GM21367 (cell line): ENCODE results near the gene NBPF20.
"Not testable (repeated sequence)": the region's sequence is repeated elsewhere in the genome, so short reads cannot be mapped to it uniquely, and the experiment has no call there.

Experiments used
- ATAC-seq: cut with Tn5 transposase; IDR thresholded peaks from one replicate; pipeline ENCODE4 v1.9.1; 2021; ENCODE audit not compliant: unreplicated experiment

The NBPF20 gene, protein sequence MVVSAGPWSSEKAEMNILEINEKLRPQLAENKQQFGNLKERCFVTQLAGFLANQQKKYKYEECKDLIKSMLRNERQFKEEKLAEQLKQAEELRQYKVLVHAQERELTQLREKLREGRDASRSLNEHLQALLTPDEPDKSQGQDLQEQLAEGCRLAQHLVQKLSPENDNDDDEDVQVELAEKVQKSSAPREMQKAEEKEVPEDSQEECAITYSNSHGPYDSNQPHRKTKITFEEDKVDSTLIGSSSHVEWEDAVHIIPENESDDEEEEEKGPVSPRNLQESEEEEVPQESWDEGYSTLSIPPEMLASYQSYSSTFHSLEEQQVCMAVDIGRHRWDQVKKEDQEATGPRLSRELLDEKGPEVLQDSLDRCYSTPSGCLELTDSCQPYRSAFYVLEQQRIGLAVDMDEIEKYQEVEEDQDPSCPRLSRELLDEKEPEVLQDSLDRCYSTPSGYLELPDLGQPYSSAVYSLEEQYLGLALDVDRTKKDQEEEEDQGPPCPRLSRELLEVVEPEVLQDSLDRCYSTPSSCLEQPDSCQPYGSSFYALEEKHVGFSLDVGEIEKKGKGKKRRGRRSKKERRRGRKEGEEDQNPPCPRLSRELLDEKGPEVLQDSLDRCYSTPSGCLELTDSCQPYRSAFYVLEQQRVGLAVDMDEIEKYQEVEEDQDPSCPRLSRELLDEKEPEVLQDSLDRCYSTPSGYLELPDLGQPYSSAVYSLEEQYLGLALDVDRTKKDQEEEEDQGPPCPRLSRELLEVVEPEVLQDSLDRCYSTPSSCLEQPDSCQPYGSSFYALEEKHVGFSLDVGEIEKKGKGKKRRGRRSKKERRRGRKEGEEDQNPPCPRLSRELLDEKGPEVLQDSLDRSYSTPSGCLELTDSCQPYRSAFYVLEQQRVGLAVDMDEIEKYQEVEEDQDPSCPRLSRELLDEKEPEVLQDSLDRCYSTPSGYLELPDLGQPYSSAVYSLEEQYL (N-terminal part only)

DNA sequence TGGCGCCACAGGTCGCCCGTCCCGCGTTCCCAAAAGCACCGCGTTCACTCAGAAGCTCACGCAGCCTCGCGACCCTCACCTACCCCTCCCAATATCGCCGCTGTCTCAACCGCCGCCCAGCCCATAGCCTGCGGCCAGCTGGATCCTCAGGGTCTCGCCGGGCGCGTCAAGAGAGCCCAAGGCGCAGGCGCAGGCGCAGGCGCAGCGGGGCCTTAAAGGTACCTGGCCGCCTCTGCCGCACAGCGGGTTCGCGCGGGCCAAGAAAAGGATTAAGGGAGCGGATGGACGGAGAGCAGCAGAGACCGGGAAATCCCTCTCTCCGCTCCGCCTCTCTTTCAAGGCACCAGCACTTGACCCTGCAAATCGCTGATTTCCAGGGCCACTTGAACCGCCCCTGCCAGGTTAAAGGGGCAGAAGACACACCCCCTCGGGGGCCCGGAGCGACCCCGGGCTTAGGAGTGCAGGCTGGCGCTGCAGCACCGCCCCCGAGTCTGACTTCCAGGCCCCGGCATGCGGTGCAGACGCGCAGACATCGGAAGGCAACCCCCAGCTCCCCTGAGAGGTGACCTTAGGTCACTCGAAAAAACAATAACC, at the start of gene NBPF20:
Gene NBPF20 (minus strand): TSS at position 168 of the 594 bp plus-strand sequence. CDS start 20,331 bp downstream, outside the sequence.
- peak; percentile 93 for ATAC-seq

DNA sequence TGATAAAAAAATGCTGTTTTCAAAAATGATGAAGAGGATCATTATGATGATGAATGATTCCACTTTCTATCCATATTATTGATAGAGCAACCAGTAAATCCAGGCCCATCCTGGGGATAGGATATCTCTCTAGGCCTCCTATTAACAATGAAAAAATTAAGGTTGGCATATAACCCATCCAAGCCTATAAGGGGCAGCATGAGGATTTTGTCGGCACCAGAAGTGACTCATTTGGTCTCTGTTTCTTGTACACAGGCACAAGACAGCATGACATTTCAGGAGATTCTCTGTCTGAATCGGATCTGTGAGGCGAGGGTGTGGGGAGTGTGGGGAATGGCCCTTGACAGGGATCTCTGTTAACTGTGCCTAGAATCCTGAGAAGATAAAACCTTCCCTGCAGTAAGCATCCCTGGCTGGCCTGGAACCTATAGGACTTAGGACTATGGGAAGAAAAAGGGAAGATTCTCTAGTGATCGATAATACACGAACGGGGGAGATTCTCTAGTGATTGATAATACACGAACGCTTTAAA, 49.5 kb upstream of the NBPF20 start:
- ATAC-seq, result not testable (repeated sequence)

DNA sequence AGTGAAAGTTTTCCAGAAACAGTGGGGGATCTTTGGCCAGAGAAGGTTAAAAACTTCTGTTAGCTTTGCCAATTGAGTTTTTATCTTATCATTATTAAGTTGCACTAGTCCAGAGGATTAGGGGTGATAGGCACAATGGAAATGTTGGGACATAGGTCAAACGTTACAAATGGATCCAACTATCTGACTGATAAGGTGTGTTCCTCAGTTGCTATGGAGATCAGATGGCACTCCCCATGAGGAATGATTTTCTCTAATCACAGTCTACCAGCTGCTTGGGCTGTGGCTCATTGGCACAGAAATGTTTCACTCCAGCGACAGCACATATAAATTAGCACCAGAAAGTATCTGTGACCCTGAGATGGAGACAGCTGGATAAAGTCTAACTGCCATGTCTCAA, 47.3 kb upstream of the NBPF20 start:
- ATAC-seq, result not testable (repeated sequence)

DNA sequence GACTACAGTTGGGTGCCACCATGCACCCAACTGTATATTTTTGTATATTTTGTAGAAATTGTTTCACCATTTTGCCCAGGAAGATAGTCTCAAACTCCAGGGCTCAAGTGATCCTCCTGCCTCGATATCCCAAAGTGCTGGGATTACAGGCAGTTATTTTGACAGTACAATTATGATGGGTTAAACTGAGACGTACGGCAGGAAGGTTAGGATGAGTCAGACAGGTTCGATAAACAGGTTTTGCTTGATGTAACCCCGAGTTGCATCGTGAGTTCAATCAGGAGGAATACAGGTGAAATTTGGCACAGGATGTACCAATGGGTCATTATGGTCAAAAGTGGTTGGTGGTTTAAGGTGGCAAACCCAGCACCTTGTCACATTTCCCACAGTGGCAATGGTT, 46.0 kb upstream of the NBPF20 start:
- not testable (repeated sequence) for ATAC-seq

DNA sequence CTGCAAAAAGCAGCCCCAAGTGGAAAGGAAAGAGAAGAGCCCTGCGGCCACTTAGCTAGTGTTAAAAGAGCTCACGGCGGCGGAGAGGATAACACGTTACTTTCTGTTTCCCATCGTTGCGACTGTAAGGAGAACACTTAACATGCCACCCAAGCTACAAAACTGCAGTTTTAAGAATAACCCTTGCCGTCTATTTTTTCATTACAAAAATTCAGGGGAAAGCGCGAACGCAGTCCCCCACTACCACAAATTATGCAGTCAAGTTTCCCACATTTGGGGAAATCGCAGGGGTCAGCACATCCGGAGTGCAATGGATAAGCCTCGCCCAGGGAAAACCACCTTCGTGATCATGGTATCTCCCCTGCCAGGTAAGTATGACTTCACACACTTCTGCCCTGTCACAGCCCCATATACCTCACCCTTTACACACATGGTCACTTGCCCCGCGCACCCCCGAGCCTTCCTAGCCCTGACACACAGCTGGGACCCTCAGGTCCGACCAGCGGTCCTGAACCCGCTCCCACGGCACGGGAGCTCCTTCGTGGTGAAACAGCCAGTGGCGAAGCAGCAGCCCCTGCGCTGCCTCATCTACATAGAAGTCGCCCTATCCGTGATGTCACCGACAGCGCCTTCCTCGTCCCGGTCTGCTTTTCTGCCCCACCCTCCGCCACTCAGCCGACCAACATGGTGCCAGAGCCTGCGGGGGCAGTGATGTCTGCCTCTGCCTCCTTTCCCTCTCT, 40.2 kb upstream of the NBPF20 start:
- ATAC-seq, result peak; percentile 69

DNA sequence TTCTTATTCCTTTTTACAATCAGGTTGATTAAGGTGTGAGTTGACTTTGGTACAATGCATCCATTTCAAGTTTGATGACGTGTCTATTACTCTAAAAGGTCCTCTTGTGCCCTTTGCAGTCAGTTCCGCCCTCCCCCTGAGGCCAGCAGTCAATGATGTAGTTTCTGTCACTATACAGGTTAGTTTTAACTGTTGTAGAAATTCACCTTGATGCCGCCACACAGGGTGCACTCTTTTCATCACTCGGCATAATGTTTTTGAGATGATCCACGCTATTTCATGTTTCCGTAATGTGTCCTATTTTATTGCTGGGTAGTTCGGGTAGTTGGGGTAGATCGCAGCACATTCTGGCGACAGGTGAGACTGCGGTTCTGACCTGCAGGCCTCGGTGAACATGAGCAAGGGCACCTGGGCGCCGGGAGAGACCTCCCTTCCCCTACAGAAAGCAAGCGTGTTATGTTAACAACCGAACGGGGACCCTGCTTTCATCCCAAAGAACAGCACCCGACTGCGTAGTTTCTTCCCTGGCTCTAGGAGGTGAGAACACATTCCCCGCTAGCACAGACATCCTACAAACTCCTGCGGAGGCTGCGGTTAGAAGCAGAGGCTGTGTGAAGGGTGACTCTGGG, 39.4 kb upstream of the NBPF20 start:
- not testable (repeated sequence) for ATAC-seq

DNA sequence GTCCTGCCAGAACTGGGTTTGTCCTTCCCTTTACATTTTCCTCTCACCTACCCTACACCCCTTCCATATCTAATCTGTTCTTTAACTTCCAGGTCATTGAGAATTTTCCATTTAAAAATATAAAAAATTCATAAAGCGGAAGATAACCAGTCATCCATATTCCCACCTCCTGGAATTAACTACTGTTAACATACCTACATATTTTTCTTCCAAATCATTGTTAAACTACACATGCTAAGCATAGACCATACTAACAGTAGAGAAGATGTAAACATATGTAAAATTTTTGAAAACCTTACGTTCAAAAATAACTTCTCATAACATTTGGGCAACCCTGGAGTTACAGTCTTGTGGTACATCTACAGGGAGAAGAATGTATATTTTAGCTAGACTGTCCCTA, 38.6 kb upstream of the NBPF20 start:
- not testable (repeated sequence) for ATAC-seq

DNA sequence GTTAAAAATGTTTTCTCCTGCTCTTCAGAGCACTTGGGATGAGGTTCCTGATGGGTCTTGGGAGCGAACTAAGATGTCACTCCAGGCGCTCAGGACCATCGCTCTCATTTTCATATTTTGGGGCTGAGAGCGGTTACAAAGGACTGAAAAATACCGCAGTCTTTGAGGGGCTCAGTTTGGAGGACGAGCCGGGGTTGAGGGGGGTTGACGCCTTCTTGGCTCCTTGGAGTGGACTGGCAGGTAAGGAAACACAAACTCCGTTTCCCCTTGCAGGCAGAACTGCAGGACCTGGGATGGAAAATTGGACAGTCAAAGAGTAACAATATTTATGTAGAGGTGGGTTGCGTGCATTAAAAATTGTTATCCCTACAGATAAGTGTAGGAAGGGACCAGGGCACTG, 35.3 kb upstream of the NBPF20 start:
- not testable (repeated sequence) for ATAC-seq

DNA sequence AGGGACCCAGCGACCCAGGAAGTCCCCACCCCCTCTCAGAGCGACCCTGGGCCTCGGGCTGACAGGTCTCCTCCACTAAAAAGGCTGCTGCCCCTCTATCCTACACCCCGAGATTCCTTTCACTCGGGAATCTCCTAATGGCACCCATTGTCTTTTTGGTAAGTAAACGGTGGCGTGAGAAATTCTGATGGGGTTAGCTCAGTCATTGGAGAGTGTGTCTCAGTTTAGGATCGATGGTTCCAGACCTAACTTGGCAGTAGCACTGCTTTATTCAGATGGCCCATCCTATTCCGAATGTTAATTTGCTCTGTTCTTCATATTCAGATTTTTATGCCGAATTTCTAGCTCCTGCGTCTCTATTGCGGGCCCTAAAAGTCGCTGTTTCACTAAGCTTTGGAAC, 34.6 kb upstream of the NBPF20 start:
- ATAC-seq, result not testable (repeated sequence)

DNA sequence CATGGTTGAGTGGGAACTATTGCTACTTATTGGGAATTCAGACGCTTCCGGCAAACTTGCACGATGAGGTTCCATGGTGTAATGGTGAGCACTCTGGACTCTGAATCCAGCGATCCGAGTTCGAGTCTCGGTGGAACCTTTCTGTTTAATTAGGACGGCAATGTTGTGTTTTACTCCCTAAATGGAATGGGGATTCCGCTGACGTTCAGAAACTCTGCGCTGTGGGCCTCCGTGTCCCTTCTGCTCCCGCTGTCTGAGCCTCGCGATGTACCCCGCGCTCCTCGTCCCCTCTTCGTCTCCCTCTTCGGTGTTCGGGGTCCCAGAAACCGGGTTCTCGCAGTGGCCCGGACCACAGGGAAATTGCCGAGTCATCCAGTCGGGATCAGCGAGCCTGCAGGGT, 34.2 kb upstream of the NBPF20 start:
- ATAC-seq, result not testable (repeated sequence)

DNA sequence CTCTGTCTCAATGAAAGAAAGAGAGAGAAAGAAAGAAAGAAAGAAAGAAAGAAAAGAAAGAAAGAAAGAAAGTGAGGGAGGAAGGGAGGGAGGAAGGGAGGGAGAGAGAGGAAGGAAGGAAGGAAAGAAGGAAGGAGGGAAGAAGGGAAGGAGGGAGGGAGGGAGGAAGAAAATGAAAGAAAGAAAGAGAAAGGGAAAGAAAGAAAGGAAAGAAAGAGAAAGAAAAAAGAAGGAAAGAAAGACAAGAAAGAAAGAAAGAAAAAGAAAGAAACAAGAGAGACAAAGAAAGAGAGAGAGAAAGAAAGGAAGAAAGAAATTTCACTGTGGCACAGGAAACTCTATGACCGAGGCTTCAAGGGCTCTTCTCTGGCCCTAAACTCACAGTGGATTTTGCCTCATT, 33.7 kb upstream of the NBPF20 start:
- not testable (repeated sequence) for ATAC-seq

DNA sequence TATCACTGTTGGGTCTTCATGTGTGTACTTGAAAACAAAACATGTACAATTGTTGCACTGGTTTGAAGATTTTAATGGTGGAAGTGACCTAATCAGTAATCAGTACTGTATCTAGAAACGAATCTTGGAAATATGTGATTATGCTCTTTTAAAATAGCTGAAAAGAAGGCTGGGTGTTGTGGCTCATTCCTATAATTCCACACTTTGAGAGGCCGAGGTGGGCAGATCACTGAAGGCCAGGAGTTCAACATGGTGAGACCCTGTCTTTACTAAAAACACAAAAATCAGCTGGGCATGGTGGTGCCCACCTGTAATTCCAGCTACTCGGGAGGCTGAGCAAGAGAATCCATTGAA, 29.4 kb upstream of the NBPF20 start:
- not testable (repeated sequence) for ATAC-seq

DNA sequence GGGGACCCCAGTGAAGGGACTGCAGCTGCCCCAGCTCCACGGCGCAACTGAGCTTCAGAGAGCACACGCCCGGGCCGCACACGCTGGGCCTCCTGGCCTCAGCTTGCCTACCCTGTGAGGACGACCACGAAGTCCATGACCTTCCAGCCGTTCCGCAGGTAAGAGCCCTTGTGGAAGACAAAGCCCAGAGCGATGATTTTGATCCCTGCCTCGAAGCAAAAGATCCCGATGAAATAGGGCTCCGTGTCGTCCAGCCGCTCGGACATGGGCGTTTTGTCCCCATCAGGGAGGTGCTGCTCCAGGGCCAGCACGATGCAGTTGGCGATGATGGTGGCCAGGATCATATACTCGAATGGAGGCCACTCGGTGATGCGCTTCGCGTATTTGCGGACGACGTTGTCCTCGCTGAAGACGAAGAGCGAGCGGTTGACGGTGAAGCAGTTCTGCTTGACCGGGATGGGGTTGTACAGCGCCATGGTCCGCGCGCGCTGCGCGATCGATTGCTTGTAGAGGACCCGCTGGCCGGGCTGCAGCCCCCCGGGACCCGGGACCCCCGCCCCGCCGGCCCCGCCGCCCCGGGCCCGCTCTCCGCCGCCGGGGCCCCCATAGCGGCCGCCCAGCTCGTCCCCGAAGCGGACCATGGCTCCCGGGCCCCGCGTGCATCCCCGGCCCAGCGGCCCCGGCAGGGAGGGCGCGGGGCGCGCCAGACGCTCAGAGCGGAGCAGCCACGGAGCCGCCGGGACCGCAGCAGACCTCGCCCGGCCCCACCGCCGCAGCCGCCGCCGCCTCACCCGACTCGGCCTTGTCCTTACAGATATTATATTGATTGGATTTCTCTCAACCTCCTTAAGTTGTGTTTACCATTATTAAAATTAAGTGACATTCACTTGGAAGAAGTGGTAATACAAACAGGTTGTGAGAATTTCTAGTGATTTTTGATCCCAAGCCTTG, 28.7 kb upstream of the NBPF20 start:
- ATAC-seq, result not testable (repeated sequence)

DNA sequence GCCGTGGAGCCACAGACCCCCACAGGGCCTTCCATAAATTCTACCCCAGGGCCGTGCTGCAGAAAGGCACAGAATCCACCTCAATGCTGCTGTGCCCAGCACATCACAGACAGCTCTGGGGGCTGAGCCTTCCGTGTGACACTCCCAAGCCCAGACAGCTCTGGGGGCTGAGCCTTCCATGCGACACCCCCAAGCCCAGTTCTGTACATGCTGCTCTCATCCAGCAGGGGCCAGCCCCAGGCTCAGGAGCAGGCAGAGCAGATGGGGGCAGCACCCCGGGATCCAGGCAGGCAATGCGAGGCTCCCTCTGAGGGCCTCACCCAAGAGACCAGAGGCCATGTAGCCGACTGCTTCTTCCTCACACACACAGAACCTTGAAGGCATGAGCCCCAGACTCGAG, 27.1 kb upstream of the NBPF20 start:
- ATAC-seq, result not testable (repeated sequence)

DNA sequence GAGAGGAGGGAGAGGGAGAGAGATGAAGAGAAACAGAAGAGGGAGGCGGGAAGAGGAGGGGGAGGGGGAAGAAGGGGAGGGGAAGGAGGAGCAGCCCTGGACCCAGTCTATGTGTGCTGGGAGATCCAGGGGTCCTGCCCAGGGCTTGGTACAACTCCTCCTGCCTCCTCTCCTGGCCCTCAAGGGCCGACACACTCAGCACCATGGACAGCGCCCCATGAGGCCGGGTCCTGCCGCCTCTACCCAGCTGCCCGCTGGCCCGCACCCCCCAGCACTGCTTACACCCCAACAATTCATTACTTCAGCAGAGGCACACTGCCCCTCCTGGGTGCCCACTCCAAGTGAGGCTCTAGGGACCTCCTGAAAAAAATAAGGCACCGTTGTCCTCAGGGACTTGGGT, 26.5 kb upstream of the NBPF20 start:
- not testable (repeated sequence) for ATAC-seq

DNA sequence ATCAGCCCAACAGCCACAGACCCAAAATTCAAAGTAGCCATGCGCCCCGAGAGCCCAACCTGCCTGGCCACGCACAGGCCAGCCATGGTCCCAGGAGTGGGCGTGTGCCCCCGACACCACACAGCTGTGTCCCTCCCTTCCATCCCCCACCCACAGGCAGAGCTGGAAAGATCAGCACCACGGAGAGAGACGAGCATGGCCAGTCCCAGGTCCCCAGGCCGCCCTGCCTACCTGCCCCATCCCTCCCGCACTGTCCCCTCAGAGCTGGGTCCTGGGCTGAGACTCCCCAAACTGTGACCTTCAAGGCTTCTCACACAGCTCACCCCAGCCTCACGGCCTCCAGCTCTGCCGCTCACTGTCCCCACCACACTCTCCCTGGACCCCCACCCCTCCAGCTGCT, 19.8 kb upstream of the NBPF20 start:
- not testable (repeated sequence) for ATAC-seq

DNA sequence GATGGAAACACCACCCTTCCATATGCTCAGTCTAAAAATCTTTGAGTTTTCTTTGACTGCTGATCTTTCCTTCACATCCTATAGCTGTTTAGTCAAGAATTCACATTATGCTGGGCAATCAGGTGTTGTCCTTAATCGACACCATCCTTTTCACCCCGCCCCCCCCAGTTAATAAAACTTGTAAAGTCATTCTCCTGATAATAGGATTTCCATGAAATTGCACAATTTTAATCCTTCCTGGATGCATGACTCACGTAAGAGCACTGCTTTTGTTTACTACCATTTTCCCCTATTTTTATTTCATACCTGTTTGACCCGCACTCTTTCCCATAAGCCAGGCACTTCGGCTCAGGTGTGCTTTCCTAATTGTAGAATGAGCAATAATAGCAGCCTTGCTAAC, 16.9 kb upstream of the NBPF20 start:
- ATAC-seq, result not testable (repeated sequence)

DNA sequence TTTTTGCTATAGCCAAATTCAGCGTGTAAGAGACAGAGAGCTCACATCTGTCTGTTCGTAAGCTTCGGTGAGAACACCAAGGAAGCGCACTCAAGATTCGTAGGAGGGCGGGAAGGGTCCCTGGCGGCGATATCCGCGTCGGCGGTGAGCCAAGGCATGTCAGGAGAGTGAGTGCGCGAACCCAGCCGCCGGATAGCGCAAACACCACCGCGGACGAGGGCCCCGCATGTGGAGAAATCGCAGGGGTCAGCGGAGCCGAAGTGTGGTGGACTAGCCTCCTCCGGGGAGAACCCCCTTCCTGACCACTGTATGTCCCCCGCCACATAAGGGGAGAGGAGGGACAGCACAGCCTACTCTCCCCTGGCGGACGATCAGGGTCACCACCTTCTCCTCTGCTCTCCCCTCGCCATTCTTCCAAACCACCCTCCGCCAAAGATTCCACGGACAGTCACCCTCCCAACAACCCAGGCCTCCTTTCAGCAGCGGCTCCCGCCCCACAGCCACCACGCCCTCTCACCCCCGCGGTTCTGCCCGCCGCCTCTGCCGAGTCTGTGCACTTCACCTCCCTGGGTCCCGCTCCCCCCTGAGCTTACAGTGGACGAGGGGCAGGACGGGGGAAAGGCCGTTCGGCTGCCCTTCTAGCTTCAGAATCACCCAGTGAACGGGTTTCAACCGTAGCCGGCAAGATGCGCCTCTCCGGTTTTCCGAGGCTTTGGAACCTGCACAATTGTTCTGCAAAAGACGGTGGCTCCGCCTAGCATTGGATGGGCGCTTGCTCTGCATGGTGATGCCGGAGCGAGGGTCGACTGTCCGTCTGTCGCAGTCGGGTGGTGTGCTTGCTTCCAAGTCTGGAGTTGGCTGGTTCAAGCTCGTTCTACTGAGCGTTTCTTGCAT, 6.2 kb upstream of the NBPF20 start:
- not testable (repeated sequence) for ATAC-seq
